Left ventricle myocardium superior (tissue), 1 donor: ENCODE results near the gene PRKN. TPM values are rescaled to one million over a fixed set of nuclear protein-coding genes. Genes with fewer than 3 reads are reported as not detected.

Experiments used
- ATAC-seq: fragments of 200-7000 bp; cut with Tn5 transposase; one replicate; pipeline ENCODE4 v1.9.1; 2020; ENCODE audit warnings: mild to moderate bottlenecking, moderate library complexity
- DNase-seq: peaks from one replicate; pipeline ENCODE4 v3.0.0-alpha.2; 2020
- intact Hi-C: fragments of 100-400 bp; cut with micrococcal nuclease; formaldehyde crosslinking; loops from one replicate; pipeline ENCODE4 v1.11.0; 2022
- total RNA-seq: library from RNA; stranded (reverse); fragmentation: NEBNext Ultra II Directional; extraction: Animal tissue kit (Norgen Biotek cat#: 25700); gene quantifications from one replicate; pipeline ENCODE4 v1.2.1, GENCODE V29; 2021
- donor health status: DM: no; HTN: yes; CAD: no; lungs with severe emphysema.

Gene PRKN
- total RNA-seq, 1 donor from 2014 or later: 23.1 TPM

DNA sequence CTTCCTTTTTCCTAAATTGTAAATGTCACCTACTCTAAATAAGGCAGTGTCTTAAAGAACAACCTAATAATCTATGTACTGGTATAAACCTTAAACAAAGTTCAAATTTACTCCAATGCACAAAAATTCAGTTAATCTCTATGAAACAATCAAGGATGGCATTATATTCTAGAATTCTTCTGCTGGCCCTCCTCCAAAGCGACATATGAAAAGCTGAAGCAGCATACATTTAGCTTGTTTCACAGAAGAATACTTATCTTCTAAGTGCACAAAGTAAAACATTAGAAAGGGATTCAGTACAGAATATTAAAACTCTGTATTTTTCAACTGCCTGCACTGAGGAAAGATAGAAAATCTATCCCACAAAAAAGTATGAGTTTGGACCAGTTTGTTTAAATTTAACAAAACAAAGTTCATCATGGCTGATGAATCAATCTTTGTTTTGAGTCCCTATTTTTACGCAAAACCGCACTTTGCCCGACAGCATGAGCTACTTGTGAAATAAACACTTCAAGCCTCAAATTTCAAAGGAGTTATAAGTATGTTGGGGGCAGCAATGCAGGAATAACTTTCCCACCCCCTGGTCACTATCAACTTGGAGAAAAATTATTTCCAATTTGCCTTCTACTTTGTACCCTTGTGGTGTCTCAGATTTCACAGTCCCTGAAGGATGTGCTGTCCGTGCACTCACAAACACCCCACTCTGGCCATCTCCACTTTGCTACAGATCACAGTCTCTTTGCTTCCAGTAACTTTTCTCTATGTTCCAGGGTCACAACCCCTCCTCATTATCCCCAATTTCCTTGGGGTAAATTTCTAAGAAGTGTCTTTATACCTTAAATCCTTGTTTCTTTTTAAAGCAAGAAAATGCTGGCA is 238.2 kb downstream of the PRKN start:
- intact Hi-C loops: no loop called here
- ATAC-seq (no peak), DNase-seq (no peak)

DNA sequence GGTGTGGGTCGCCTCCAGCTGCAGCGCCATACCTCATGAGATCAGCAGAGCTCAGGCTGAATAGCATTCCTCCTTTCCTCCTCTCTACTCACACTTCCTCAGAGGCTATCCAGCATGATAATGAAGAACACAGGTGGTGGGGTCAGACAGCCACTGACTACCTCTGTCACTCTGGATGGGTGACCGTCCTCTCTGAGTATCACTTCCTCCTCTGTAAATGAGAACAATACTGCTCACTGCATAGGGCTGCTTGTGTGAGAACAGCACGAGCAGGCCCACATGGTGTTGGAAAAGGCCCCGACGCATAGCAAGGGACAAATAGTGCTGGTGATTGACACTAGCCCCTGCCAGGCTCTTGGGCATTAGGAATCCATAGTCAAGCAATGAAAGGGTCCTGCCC is 239.1 kb downstream of the PRKN start:
- intact Hi-C loops: no loop called here
- ATAC-seq (no peak), DNase-seq (no peak)

- ATAC-seq: peak; percentile 48
- intact Hi-C loops: no loop called here
- DNase-seq: no peak
These were observed 242.1 kb downstream of the PRKN start for GRCh38 chr6:162485464-162485863.

DNA sequence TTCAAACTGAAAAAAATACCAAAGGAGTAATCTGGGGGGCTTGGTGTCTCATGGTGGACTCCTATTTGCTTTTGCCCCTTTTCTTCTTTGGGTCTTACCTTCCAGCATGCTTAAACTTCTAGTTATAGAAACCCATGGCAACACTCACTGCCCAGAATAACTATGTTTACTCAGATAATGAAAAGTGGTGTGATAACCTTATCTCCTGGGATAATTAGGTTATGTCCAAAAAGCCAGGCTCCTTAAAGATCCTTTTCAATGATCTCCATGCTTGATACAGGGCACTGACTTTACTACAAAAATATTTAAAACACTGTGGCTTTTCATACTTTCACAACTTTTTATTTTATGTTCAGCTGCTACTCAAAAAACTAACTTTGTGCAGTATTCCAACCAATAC is 245.6 kb downstream of the PRKN start:
- ATAC-seq (no peak), DNase-seq (no peak)
- intact Hi-C loops: no loop called here

GRCh38 chr6:162481320-162481719 is 246.2 kb downstream of the PRKN start:
- ATAC-seq: no peak
- DNase-seq: no peak
- intact Hi-C loops: no loop called here

DNA sequence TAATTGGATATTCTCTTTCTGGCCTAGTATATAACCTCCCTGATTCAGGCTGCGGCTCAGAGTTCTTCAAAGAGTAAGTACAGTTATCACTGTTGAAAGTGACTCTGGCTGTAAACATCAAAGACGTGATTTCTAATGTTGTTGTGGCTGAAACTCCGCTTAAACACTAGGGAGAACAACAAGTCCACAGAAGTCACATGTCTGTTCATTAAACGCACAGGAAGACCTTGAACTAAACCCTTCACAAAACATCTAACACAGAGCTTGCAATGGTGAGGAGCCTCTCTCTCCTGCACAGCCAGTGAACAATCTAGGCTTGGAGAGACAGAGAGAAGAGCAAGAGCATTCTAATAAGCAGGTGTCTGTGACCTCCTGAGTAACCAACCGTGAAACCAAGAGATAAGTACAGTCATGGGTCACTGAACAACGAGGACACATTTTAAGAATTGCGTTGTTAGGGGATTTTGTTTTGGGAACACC is 249.3 kb downstream of the PRKN start:
- no peak for DNase-seq
- ATAC-seq: peak; percentile 53
- intact Hi-C loops: no loop called here

DNA sequence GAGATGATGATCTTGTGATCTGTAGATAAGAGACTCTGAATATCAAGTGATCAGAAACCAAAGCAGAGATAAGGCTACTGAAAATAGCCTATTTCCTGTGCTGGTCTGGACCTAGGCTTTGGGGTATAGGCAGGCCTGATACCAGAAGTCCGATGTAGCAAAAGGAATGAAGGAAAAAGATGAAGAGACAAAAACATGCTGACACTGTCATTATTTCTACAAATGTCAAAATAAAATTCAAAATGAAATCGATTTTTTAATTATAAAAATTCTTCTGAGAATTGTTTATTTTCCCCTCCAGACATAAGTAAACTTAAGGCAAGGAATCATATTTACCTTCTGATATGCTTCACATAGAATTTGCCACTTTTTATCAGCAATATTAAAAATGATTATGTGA is 252.8 kb downstream of the PRKN start:
- DNase-seq (no peak), ATAC-seq (no peak)
- intact Hi-C loops: no loop called here

DNA sequence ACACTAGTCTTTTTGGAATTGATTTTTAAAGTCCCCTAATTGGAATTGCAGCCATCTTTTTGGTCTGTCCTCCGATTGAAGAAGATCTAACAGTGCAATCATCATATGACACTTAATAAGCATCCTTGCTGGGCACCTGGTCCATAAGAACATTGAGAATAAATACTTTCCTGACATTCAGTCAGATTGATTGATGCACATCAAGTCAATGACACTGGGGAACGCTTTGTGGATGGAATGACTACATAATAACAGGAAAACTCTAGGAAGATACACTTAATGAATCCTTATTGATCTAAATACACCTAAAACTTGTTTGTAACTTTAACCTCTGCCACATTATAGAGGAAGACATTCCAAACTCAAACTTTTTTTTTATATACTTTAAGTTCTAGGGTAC is 255.7 kb downstream of the PRKN start:
- ATAC-seq: no peak
- intact Hi-C loops: no loop called here
- no peak for DNase-seq

DNA sequence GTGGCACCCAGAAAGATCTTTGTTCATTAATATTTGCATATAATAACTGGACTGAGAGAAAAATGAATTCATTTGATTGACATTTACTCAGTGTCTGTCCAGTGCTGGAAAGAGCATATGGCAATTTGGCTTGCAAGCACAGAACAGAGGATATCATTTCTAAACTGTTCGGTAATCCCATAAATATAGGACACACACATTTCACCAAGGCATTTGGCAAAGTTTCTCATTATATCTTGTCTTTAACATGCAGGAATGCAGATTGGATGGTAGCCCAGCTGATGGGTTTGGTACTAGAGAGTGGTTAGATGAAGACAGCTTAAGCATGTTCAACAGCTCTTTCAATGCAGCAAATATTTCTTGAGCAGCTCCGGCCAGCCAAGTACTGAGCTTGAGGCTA is 259.2 kb downstream of the PRKN start:
- no peak for DNase-seq
- intact Hi-C loops: no loop called here
- peak; percentile 91 for ATAC-seq

DNA sequence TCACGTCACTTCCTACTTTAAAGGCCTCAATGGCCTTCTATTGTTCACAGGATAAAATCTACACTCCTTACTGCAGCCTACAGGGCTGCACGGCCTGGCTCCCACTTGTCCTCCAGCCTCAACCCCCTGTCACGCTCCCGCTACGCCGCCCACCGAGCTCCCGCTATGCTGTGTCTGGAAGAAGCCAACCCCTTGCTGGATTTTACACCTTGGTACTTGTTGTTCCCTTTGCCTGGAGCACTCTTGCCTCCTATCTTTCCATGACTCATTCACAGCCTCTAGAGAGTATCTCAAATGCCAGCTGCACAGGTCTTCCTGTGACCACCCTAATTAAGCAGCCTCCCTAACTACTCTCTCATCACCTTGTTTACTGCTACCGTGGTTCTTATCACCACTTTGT is 259.9 kb downstream of the PRKN start:
- peak; percentile 58 for DNase-seq
- intact Hi-C loops: no loop called here
- ATAC-seq: peak; percentile 93

DNA sequence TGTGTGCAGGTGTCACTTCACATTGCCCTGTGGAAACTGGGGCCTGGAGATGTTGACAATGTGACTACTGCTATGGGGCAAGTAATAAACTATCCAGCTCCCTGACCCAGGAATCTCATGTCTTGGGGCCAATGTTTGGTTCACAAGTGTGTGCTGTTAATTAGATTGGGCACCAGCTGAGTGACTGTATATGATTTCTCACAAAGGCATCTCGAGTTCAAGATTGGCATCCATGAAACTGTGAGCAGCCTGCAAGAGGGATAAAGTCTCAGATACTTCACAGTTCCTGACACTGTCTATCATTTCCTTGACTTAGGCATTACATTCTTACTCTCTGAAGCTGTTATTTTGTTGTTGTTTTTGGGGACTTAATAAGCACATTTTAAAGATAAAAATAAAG is 264.0 kb downstream of the PRKN start:
- intact Hi-C loops: no loop called here
- no peak for ATAC-seq
- DNase-seq: no peak

- intact Hi-C loops: no loop called here
- ATAC-seq (no peak), DNase-seq (no peak)
These were observed 267.6 kb downstream of the PRKN start for GRCh38 chr6:162459985-162460384.

GRCh38 chr6:162450358-162450757 is 277.2 kb downstream of the PRKN start:
- intact Hi-C loops: no loop called here
- ATAC-seq (no peak), DNase-seq (no peak)

GRCh38 chr6:162448294-162448693 is 279.3 kb downstream of the PRKN start:
- ATAC-seq: peak; percentile 88
- intact Hi-C loops: no loop called here
- no peak for DNase-seq

DNA sequence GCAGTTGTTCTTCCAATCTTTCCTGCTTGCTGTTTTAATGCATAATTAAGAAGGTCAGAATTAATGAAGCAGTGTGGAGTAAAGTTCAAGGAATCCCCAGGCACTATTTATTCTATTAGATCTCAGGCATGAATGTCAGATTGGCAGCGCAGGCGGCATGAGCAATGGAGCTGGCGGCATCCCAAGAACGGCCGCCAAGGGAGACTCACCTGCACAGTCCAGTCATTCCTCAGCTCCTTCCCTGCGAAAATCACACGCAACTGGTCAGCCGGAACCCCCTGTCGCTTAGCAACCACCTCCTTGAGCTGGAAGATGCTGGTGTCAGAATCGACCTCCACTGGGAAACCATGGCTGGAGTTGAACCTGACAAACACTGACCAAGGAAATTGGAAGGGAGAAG is 284.5 kb downstream of the PRKN start:
- ATAC-seq (no peak), DNase-seq (no peak)
- intact Hi-C loops: no loop called here

DNA sequence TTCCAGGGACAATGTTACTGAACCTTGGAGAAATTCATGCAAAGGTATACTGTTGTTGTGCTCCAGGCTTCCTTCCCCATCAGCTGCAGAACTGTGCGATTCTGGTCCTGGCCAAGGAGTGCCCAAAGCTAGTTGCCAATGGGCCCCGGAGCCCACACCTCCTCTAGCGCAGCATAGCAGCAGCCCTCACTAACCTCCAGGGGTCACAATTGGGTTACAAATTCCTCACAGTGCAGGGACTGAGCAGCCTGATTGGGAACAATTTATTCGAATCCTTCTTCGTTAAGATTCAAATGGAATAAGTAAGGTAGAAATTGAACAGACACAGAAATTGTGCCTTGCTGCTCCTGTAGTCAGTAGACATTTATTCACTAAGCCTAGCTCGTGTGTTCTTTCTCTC is 284.9 kb downstream of the PRKN start:
- ATAC-seq (peak; percentile 78), DNase-seq (no peak)
- intact Hi-C loops: no loop called here

GRCh38 chr6:162441991-162442390 is 285.6 kb downstream of the PRKN start:
- no peak for DNase-seq
- ATAC-seq: no peak
- intact Hi-C loops: no loop called here

DNA sequence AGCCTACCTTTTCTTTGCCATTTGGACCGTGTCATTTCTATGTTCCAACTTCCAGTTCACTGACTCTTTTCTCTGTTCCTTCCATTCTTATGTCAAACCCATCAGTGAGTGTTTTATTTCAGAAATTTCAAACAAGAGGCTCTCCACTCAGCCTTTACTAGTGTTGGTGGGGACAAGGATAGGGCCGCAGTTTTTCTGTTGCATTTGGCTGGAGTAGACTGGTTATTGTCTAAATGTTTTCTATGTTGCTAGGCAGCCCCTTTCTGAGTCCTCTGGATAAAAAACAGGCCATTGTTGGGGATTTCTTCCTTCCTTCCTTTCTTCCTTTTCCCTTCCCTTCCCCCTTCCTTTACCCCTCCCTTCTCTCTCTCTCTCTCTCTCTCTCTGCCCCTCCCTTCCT is 288.6 kb downstream of the PRKN start:
- no peak for DNase-seq
- no peak for ATAC-seq
- intact Hi-C loops: no loop called here

DNA sequence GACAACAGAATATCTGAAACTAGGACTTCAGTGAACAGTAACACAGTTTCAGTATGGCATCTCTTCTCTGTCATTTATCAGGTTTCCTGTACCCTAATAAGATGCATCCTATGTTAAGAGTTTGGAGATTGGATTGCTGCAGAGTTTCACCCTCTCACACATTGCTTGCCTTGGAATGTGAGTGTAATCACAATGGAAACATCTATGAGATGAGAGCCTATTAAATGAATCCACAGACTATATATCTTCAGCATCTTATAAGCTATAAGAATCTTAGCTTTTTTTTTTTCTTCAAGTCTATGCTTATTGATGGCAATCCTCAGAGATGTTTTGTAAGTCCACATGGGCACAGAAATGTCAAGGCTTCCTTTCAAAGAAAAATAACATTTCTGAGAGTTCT is 292.5 kb downstream of the PRKN start:
- no peak for DNase-seq

GRCh38 chr6:162421004-162421403 is 306.6 kb downstream of the PRKN start:
- intact Hi-C loops: no loop called here
- no peak for DNase-seq

More for the DNA sequence above, 292.5 kb downstream of the PRKN start:
- intact Hi-C loops: no loop called here
- no peak for ATAC-seq

DNA sequence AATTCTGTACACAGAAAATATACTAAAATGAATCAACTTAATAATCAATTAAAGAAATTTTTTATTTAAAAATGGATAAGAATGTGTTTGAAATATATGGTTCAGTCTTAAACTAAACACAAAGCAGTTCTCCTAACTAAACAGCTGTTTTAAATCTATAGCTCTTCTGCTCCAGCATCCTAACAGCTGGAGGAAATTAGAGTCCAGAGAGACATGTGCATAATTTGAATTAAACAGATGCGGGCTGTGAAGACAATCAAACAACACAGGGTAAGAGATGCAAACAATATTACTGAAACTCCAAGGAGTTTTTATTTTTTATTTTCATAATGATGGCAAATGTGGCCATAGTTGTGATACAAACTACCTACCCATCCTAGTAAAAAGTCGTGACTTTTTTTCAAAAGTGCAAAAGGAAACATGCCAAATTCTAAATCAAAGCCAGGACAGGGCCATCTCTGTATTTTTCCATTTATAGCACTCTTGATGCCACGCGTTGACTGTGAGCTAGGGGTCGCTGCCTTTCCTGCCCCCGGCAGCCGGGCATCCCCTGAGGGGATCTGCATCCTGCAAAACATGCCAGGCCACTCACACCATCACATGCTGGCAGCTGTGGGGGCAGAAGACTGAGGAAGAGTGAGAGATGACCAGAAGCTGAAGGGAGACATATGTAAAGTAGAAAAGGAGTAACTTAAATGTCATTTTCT is 310.6 kb downstream of the PRKN start:
- no peak for ATAC-seq

More at GRCh38 chr6:162421004-162421403, 306.6 kb downstream of the PRKN start:
- no peak for ATAC-seq

More for the DNA sequence above, 310.6 kb downstream of the PRKN start:
- intact Hi-C loops: no loop called here
- no peak for DNase-seq
